Liver (tissue), 3 donors: ENCODE data around the gene MED26.

Source experiments
- CTCF ChIP-seq: fragments of 150-350 bp; IDR thresholded peaks from 2 replicates; pipeline ENCODE4 v1.5.1; 2017; ENCODE audit warnings: improper control_type of control experiment, low read depth, low read length; ENCODE audit not compliant: missing input control
- EGR1 ChIP-seq, 2 donors: IDR thresholded peaks; 2 replicates each; pipeline ENCODE4 v1.6.1; 2016 to 2018; ENCODE audit warnings: antibody characterized with exemption in 2 of 2, low read depth in 2 of 2
- HNF4G ChIP-seq: IDR thresholded peaks from 2 replicates; pipeline ENCODE4 v1.6.1; 2016; ENCODE audit warnings: antibody characterized with exemption
- JUND ChIP-seq, 2 donors: IDR thresholded peaks; 2 replicates each; pipeline ENCODE4 v1.6.1; 2016; ENCODE audit warnings: antibody characterized with exemption in 2 of 2
- MAX ChIP-seq: IDR thresholded peaks from 2 replicates; pipeline ENCODE4 v1.6.1; 2016; ENCODE audit warnings: antibody characterized with exemption
- NR2F2 ChIP-seq: IDR thresholded peaks from 2 replicates; pipeline ENCODE4 v1.6.1; 2016; ENCODE audit warnings: antibody characterized with exemption
- RAD21 ChIP-seq, 2 donors: IDR thresholded peaks; 2 replicates each; pipeline ENCODE4 v1.6.1; 2016; ENCODE audit warnings: antibody characterized with exemption in 2 of 2, mild to moderate bottlenecking in 2 of 2
- REST ChIP-seq: IDR thresholded peaks from 2 replicates; pipeline ENCODE4 v1.6.1; 2016; ENCODE audit warnings: antibody characterized with exemption, mild to moderate bottlenecking
- RXRA ChIP-seq, 2 donors: IDR thresholded peaks; 2 replicates each; pipeline ENCODE4 v1.6.1; 2017 to 2018; ENCODE audit warnings: antibody characterized with exemption in 2 of 2, mild to moderate bottlenecking in 1 of 2
- SP1 ChIP-seq: IDR thresholded peaks from 2 replicates; pipeline ENCODE4 v1.6.1; 2018; ENCODE audit warnings: antibody characterized with exemption, mild to moderate bottlenecking
- YY1 ChIP-seq: IDR thresholded peaks from 2 replicates; pipeline ENCODE4 v1.6.1; 2016; ENCODE audit warnings: antibody characterized with exemption, mild to moderate bottlenecking
- ZBTB33 ChIP-seq: IDR thresholded peaks from 2 replicates; pipeline ENCODE4 v1.6.1; 2016; ENCODE audit warnings: antibody characterized with exemption
- donor health status: healthy.
- donor health status: healthy.

GRCh38 chr19:16605553-16605994 is 22.4 kb downstream of the MED26 start:
- TF ChIP-seq CTCF (no peak), RAD21 (IDR thresholded peaks at IDR 0.05) (no peak), EGR1 (IDR thresholded peaks at IDR 0.05; ENCODE audit: low read depth in 2 of 2) (no peak), MAX (no peak), SP1 (no peak), REST (no peak), HNF4G (no peak), JUND (IDR thresholded peaks at IDR 0.05) (no peak), ZBTB33 (no peak), YY1 (no peak), NR2F2 (no peak), RXRA (IDR thresholded peaks at IDR 0.05) (no peak)
